PC-3 (cell line): Measurements from ENCODE around the gene GDF2. TPM values are rescaled to one million over a fixed set of nuclear protein-coding genes. Genes with fewer than 3 reads are reported as not detected.

Experiments used
- ATAC-seq: fragments of 200-7000 bp; cut with Tn5 transposase; 2 replicates; pipeline ENCODE4 v1.9.1; 2020; ENCODE audit warnings: mild to moderate bottlenecking, moderate library complexity
- BruUV-seq: library from RNA; stranded (reverse); fragments of 400-500 nt; replicated peaks from 2 replicates; lab custom pipeline; 2021; lab: Mats Ljungman, UMichigan
- CTCF ChIA-PET: fragments of 300-600 bp; sonication (Branson Sonifier 250); formaldehyde crosslinking; loops from one replicate; lab custom pipeline; 2022; ENCODE audit warnings: antibody characterized with exemption; lab: Charles Lee
- POLR2A ChIA-PET: fragments of 300-600 bp; sonication (Branson Sonifier 250); formaldehyde crosslinking; loops from one replicate; lab custom pipeline; 2022; ENCODE audit warnings: antibody characterized with exemption; ENCODE audit not compliant: unreplicated experiment; lab: Charles Lee
- DNase-seq: peaks from one replicate; pipeline ENCODE4 v3.0.0-alpha.2; 2015
- H2AFZ ChIP-seq: fragments of 300-600 bp; sonication (generic); 2 replicates; pipeline ENCODE4 v1.6.0; 2016; ENCODE audit warnings: antibody characterized with exemption, low read length
- H3F3A ChIP-seq: fragments of 300-600 bp; sonication (generic); one replicate; pipeline ENCODE4 v1.6.0; 2017; ENCODE audit warnings: antibody characterized with exemption, low read length, control low read depth, mild to moderate bottlenecking; ENCODE audit not compliant: unreplicated experiment
- H3K27ac ChIP-seq: fragments of 300-600 bp; sonication (generic); 2 replicates; pipeline ENCODE4 v1.5.1; 2016; ENCODE audit warnings: mild to moderate bottlenecking, low read length
- H3K27me3 ChIP-seq: fragments of 300-600 bp; sonication (generic); 2 replicates; pipeline ENCODE4 v1.6.1; 2016; ENCODE audit warnings: low read length, mixed read lengths
- H3K36me3 ChIP-seq: fragments of 300-600 bp; sonication (generic); 2 replicates; pipeline ENCODE4 v1.6.1; 2016; ENCODE audit warnings: low read depth, mixed run types, low read length, mixed read lengths
- H3K4me1 ChIP-seq: fragments of 300-600 bp; sonication (generic); 2 replicates; pipeline ENCODE4 v1.5.1; 2016; ENCODE audit warnings: low read length; ENCODE audit not compliant: insufficient read depth
- H3K4me2 ChIP-seq: fragments of 300-600 bp; sonication (generic); 2 replicates; pipeline ENCODE4 v1.6.0; 2016; ENCODE audit warnings: low read length
- H3K4me3 ChIP-seq: fragments of 300-600 bp; sonication (generic); 2 replicates; pipeline ENCODE4 v1.5.1; 2016; ENCODE audit warnings: mild to moderate bottlenecking, low read length, mixed read lengths
- H3K79me2 ChIP-seq: fragments of 300-600 bp; sonication (generic); 2 replicates; pipeline ENCODE4 v1.6.1; 2017; ENCODE audit warnings: low read length, mixed read lengths
- H3K9ac ChIP-seq: fragments of 300-600 bp; sonication (generic); 2 replicates; pipeline ENCODE4 v1.6.0; 2016; ENCODE audit warnings: mild to moderate bottlenecking, low read length
- H3K9me2 ChIP-seq: fragments of 300-600 bp; sonication (generic); replicated peaks from 2 replicates; pipeline ENCODE4 v1.6.1; 2016; ENCODE audit warnings: mixed run types, low read length, mixed read lengths
- H3K9me3 ChIP-seq: fragments of 300-600 bp; sonication (generic); 2 replicates; pipeline ENCODE4 v1.6.1; 2016; ENCODE audit warnings: low read length, mixed read lengths
- H4K20me1 ChIP-seq: fragments of 300-600 bp; sonication (generic); 2 replicates; pipeline ENCODE4 v1.6.1; 2016; ENCODE audit warnings: low read length, mixed read lengths
- CTCF ChIP-seq: fragments of 300-600 bp; sonication (generic); conservative IDR thresholded peaks from 2 replicates; pipeline ENCODE4 v1.5.1; 2017; ENCODE audit warnings: antibody characterized with exemption, low read depth, mild to moderate bottlenecking, low read length
- EZH2 ChIP-seq: fragments of 300-600 bp; sonication (generic); IDR thresholded peaks from one replicate; pipeline ENCODE4 v1.6.1; 2017; ENCODE audit warnings: antibody characterized with exemption, mild to moderate bottlenecking, low read length; ENCODE audit not compliant: unreplicated experiment
- EZH2phosphoT487 ChIP-seq: fragments of 300-600 bp; sonication (generic); IDR thresholded peaks from 2 replicates; pipeline ENCODE4 v1.6.1; 2018; ENCODE audit warnings: mild to moderate bottlenecking, antibody characterized with exemption, low read length, borderline replicate concordance
- intact Hi-C: fragments of 100-400 bp; cut with micrococcal nuclease; formaldehyde crosslinking; loops from 2 replicates; pipeline ENCODE4 v1.9.0; 2023
- total RNA-seq: library from RNA; depleted of rRNA; stranded (reverse); fragments of >200 nt; gene quantifications from 2 replicates; pipeline ENCODE4 v1.2.3, GENCODE V29; 2014

GDF2 gene
- total RNA-seq, 1 experiment from 2014 or later: not detected

DNA sequence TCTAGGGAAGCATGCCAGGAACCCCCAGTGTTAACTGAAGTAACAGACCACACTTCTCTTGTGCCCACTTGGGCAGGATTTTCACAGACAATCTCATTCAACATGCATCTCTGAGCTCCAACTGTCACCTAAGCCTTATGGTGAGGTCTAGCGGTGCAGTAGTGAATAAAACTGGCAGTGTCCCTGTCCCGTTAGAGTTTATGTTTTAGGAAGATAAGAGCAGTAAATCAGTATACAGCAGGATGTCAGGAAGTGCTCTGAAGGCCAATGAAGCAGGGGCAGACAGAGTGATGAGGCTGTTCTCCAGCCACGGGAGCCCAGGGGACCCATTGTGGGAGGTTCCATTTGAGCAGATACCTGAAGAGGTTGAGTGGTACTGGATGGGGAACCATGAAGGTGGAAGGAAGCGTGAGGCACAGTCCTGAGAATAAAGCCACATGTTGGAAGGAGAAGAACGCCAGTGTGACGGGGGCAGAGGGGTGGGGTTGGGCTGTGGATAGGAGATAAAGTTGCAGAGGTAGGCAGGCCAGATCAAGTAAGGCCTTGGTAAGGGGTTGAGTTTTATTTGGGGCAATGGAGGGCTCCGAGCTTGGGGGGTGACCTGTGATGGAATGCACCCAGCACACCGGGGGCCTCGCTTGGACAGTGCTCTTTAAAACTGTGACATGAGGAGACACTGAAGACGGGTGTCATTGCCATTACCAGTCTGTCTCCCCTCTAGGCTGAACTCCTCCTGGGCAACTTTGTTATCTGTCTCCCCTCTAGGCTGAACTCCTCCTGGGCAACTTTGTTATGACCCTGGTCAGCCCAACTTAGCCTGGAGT is 15.7 kb upstream of the GDF2 start:
- H3K9ac ChIP-seq: no peak overlapping the region
- no peak overlapping the region for H3K4me2 ChIP-seq
- H2AFZ ChIP-seq: no peak overlapping the region
- H4K20me1 ChIP-seq: no peaks in the 10 kb centered on the region
- intact Hi-C loops: no loop called here
- no peaks in the 10 kb centered on the region for H3K9me3 ChIP-seq
- H3K27ac ChIP-seq: no peak overlapping the region
- H3F3A ChIP-seq: no peaks in the 10 kb centered on the region
- CTCF ChIA-PET: no interaction called here
- H3K4me3 ChIP-seq: no peak overlapping the region
- TF ChIP-seq EZH2phosphoT487 (no peak), CTCF (no peak), EZH2 (no peak)
- DNase-seq: no peak
- H3K27me3 ChIP-seq: no peaks in the 10 kb centered on the region
- BruUV-seq: no TSS peak
- POLR2A ChIA-PET: no interaction called here
- no peak for ATAC-seq
- H3K36me3 ChIP-seq: no peaks in the 10 kb centered on the region
- H3K79me2 ChIP-seq: no peaks in the 10 kb centered on the region
- peaks cover 5% of the 10 kb centered on the region for H3K4me1 ChIP-seq
- H3K9me2 ChIP-seq: no peaks in the 10 kb centered on the region

GRCh38 chr10:47307381-47307780 is 14.9 kb upstream of the GDF2 start:
- CTCF ChIA-PET: no interaction called here

More at GRCh38 chr10:47307381-47307780, 14.9 kb upstream of the GDF2 start:
- Histone ChIP-seq H3K4me2 (no peak overlapping the region), H3K4me3 (no peak overlapping the region), H3K36me3 (no peaks in the 10 kb centered on the region), H3K9me3 (no peaks in the 10 kb centered on the region), H3K9me2 (no peaks in the 10 kb centered on the region), H3K4me1 (peaks cover 10% of the 10 kb centered on the region), H3K27ac (no peak overlapping the region), H3K9ac (no peak overlapping the region), H3K79me2 (no peaks in the 10 kb centered on the region), H2AFZ (no peak overlapping the region), H3F3A (no peaks in the 10 kb centered on the region), H3K27me3 (no peaks in the 10 kb centered on the region), H4K20me1 (no peaks in the 10 kb centered on the region)
- ATAC-seq (no peak), DNase-seq (no peak)
- POLR2A ChIA-PET: no interaction called here
- BruUV-seq: no TSS peak
- intact Hi-C loops: no loop called here
- TF ChIP-seq EZH2phosphoT487 (no peak), CTCF (no peak), EZH2 (no peak)
